Progenitor cell of endocrine pancreas (in vitro differentiated cells): ENCODE measurements around the gene ARMC6. TPM values are rescaled to one million over a fixed set of nuclear protein-coding genes. Genes with fewer than 3 reads are reported as not detected.

Experiments
- DNase-seq: peaks from one replicate; pipeline ENCODE4 v3.0.0; 2021; ENCODE audit warnings: low spot score; ENCODE audit not compliant: unreplicated experiment
- H3K27ac Mint-ChIP-seq: 2 replicates; pipeline ENCODE4 v1.8.0; 2021; ENCODE audit warnings: mild to moderate bottlenecking, moderate library complexity, mixed read lengths
- H3K27me3 Mint-ChIP-seq: 2 replicates; pipeline ENCODE4 v1.8.0; 2021; ENCODE audit warnings: mixed read lengths
- H3K36me3 Mint-ChIP-seq: 2 replicates; pipeline ENCODE4 v1.8.0; 2022; ENCODE audit warnings: mixed read lengths; ENCODE audit not compliant: insufficient read depth
- H3K4me1 Mint-ChIP-seq: 2 replicates; pipeline ENCODE4 v1.8.0; 2021; ENCODE audit warnings: low read depth, mixed read lengths
- H3K4me3 Mint-ChIP-seq: 2 replicates; pipeline ENCODE4 v1.8.0; 2021; ENCODE audit warnings: low read depth, mild to moderate bottlenecking, moderate library complexity, mixed read lengths
- H3K9me3 Mint-ChIP-seq: 2 replicates; pipeline ENCODE4 v1.8.0; 2021; ENCODE audit warnings: low read depth, mixed read lengths
- CTCF ChIP-seq: fragments of 200-600 bp; sonication (generic); IDR thresholded peaks from one replicate; pipeline ENCODE4 v1.5.0; 2021; ENCODE audit warnings: antibody characterized with exemption, mild to moderate bottlenecking; ENCODE audit not compliant: unreplicated experiment
- total RNA-seq: library from RNA; stranded (reverse); gene quantifications from 2 replicates; pipeline ENCODE4 v1.2.1, GENCODE V29; 2021

The ARMC6 gene
- total RNA-seq, 1 donor from 2014 or later = 33.5 TPM

- TF ChIP-seq CTCF = no peak
- H3K4me3 Mint-ChIP-seq = no peak overlapping the region
- peaks cover 10% of the 10 kb centered on the region for H3K4me1 Mint-ChIP-seq
- no peak for DNase-seq
- H3K36me3 Mint-ChIP-seq = no peaks in the 10 kb centered on the region
- H3K27ac Mint-ChIP-seq = no peak overlapping the region
- peaks cover 10% of the 10 kb centered on the region for H3K27me3 Mint-ChIP-seq
- no peaks in the 10 kb centered on the region for H3K9me3 Mint-ChIP-seq
Observed at GRCh38 chr19:19067276-19068072, 34.1 kb downstream of the ARMC6 start.

GRCh38 chr19:19068659-19069654 lies 35.6 kb downstream of the ARMC6 start:
- Mint-ChIP-seq H3K27me3 (peaks cover 10% of the 10 kb centered on the region), H3K36me3 (no peaks in the 10 kb centered on the region), H3K27ac (no peak overlapping the region), H3K9me3 (no peaks in the 10 kb centered on the region), H3K4me1 (peaks cover 12% of the 10 kb centered on the region), H3K4me3 (no peak overlapping the region)
- no peak for DNase-seq
- TF ChIP-seq CTCF = no peak

GRCh38 chr19:19071897-19072296 lies 38.5 kb downstream of the ARMC6 start:
- H3K27me3 Mint-ChIP-seq = peaks cover 13% of the 10 kb centered on the region
- TF ChIP-seq CTCF = no peak
- DNase-seq = no peak

GRCh38 chr19:19074196-19074882 lies 40.9 kb downstream of the ARMC6 start:
- peaks cover 9% of the 10 kb centered on the region for H3K4me1 Mint-ChIP-seq
- no peak overlapping the region for H3K4me3 Mint-ChIP-seq
- peaks cover 3% of the 10 kb centered on the region for H3K36me3 Mint-ChIP-seq
- H3K9me3 Mint-ChIP-seq = no peaks in the 10 kb centered on the region
- DNase-seq = no peak
- TF ChIP-seq CTCF = no peak
- H3K27ac Mint-ChIP-seq = no peak overlapping the region
- peaks cover 10% of the 10 kb centered on the region for H3K27me3 Mint-ChIP-seq

More at GRCh38 chr19:19071897-19072296, 38.5 kb downstream of the ARMC6 start:
- Mint-ChIP-seq H3K27ac (no peak overlapping the region), H3K4me3 (no peak overlapping the region), H3K4me1 (peaks cover 9% of the 10 kb centered on the region), H3K36me3 (no peaks in the 10 kb centered on the region), H3K9me3 (no peaks in the 10 kb centered on the region)

- Mint-ChIP-seq H3K27me3 (peaks cover 10% of the 10 kb centered on the region), H3K4me1 (peaks cover 9% of the 10 kb centered on the region)
Observed at GRCh38 chr19:19075126-19075525, 41.7 kb downstream of the ARMC6 start.

More at GRCh38 chr19:19075126-19075525, 41.7 kb downstream of the ARMC6 start:
- DNase-seq = no peak
- H3K27ac Mint-ChIP-seq = no peak overlapping the region
- no peak overlapping the region for H3K4me3 Mint-ChIP-seq
- H3K9me3 Mint-ChIP-seq = no peaks in the 10 kb centered on the region
- TF ChIP-seq CTCF = no peak
- H3K36me3 Mint-ChIP-seq = peaks cover 3% of the 10 kb centered on the region
